HEK293 (cell line): Measurements from ENCODE around the gene TSC22D2.

ENCODE experiments used
- CTCF ChIP-seq: fragments of 450-650 bp; formaldehyde crosslinking; IDR thresholded peaks from 2 replicates; pipeline ENCODE4 v1.5.1; 2016; ENCODE audit warnings: missing biosample characterization, missing genetic modification characterization
- REST ChIP-seq: fragments of 450-650 bp; formaldehyde crosslinking; IDR thresholded peaks from 2 replicates; pipeline ENCODE4 v1.5.1; 2016; ENCODE audit warnings: missing biosample characterization, missing genetic modification characterization
- YY1 ChIP-seq: fragments of 450-650 bp; formaldehyde crosslinking; IDR thresholded peaks from 2 replicates; pipeline ENCODE4 v1.5.1; 2018; ENCODE audit warnings: missing biosample characterization, missing genetic modification characterization

DNA sequence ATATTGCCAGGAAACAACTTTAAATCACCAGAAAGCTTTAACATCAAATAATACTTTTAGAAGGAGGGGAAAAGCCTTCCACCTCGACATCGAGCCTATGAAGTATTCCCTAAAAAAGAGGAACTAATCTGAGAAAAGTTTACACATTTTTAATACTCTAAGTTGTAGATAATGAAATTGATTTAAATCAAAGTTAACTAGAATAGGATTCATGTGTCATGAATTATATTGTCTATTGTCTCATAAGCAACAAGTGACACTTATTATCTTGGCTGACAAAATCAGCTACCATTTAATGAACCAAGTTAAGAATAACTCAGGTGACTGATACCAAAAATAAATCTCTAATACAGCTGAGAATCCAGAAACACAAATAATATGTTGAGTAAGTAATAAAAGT lies 56.6 kb downstream of the TSC22D2 start:
- no peak for TF ChIP-seq CTCF (tag by site-specific recombination)
- no peak for TF ChIP-seq REST (tag by site-specific recombination)
- TF ChIP-seq YY1, result no peak
